ENCODE results near the gene CYP27B1.

Gene CYP27B1

GRCh38 chr12:57751788-57752667, 14.8 kb downstream of the CYP27B1 start, which contains the start of gene CDK4:
Gene CDK4, minus strand, starts transcription at chr12:57752310. Its CDS starts 593 bp downstream, at chr12:57751717.
- peak; percentile 100 for DNase-seq (ENCODE audit: low spot score)

- no peak for DNase-seq (ENCODE audit: low spot score)
These were observed 15.5 kb downstream of the CYP27B1 start for GRCh38 chr12:57751432-57751787.

- DNase-seq (ENCODE audit: low spot score), result no peak
These were observed 16.1 kb downstream of the CYP27B1 start for GRCh38 chr12:57750561-57751431.

- no peak for DNase-seq (ENCODE audit: low spot score)
These were observed 17.8 kb downstream of the CYP27B1 start for GRCh38 chr12:57749061-57749460.

GRCh38 chr12:57746025-57746424, 20.9 kb downstream of the CYP27B1 start:
- no peak for DNase-seq (ENCODE audit: low spot score)

- no peak for DNase-seq (ENCODE audit: low spot score)
These were observed 21.4 kb downstream of the CYP27B1 start for GRCh38 chr12:57745485-57745881.

GRCh38 chr12:57744777-57745484, 21.9 kb downstream of the CYP27B1 start, which contains the start of gene TSPAN31:
Gene TSPAN31, plus strand, starts transcription at chr12:57745039. Its CDS starts 116 bp downstream, at chr12:57745155.
- DNase-seq (ENCODE audit: low spot score), result peak; percentile 97

- no peak for DNase-seq (ENCODE audit: low spot score)
These were observed 22.6 kb downstream of the CYP27B1 start for GRCh38 chr12:57744194-57744776.

GRCh38 chr12:57743769-57744168, 23.1 kb downstream of the CYP27B1 start:
- DNase-seq (ENCODE audit: low spot score), result no peak

- DNase-seq (ENCODE audit: low spot score), result no peak
These were observed 24.8 kb downstream of the CYP27B1 start for GRCh38 chr12:57741844-57742738.

- no peak for DNase-seq (ENCODE audit: low spot score)
These were observed 25.5 kb downstream of the CYP27B1 start for GRCh38 chr12:57741413-57741789.

GRCh38 chr12:57740656-57741412, 26.0 kb downstream of the CYP27B1 start:
- DNase-seq (ENCODE audit: low spot score), result no peak

- DNase-seq (ENCODE audit: low spot score), result no peak
These were observed 26.9 kb downstream of the CYP27B1 start for GRCh38 chr12:57739914-57740538.

- DNase-seq (ENCODE audit: low spot score), result no peak
These were observed 27.5 kb downstream of the CYP27B1 start for GRCh38 chr12:57739387-57739786.

- DNase-seq (ENCODE audit: low spot score), result no peak
These were observed 28.1 kb downstream of the CYP27B1 start, which contains the start of gene AGAP2 for GRCh38 chr12:57738661-57739237. Gene AGAP2, minus strand, starts transcription at chr12:57738742. Its CDS starts 496 bp downstream, at chr12:57738246.

- no peak for DNase-seq (ENCODE audit: low spot score)
These were observed 29.1 kb downstream of the CYP27B1 start for GRCh38 chr12:57737467-57738460.

- no peak for DNase-seq (ENCODE audit: low spot score)
These were observed 30.0 kb downstream of the CYP27B1 start for GRCh38 chr12:57736741-57737466.
